Endodermal cell (in vitro differentiated cells): ENCODE results near the gene TPSAB1. TPM values are rescaled to one million over a fixed set of nuclear protein-coding genes. Genes with fewer than 3 reads are reported as not detected.

Experiments
- DNase-seq: peaks from one replicate; pipeline ENCODE4 v3.0.0-alpha.2; 2017
- H3K27ac ChIP-seq: 2 replicates; pipeline ENCODE4 v1.5.1; 2013; ENCODE audit warnings: mild to moderate bottlenecking, low read depth, low read length, moderate library complexity
- H3K27me3 ChIP-seq: 2 replicates; pipeline ENCODE4 v1.6.1; 2013; ENCODE audit warnings: mild to moderate bottlenecking, low read length, moderate library complexity; ENCODE audit not compliant: insufficient read depth, control insufficient read depth, poor library complexity, severe bottlenecking
- H3K36me3 ChIP-seq: 2 replicates; pipeline ENCODE4 v1.7.0; 2013; ENCODE audit warnings: mild to moderate bottlenecking, low read length, moderate library complexity; ENCODE audit not compliant: control insufficient read depth, insufficient read depth
- H3K4me1 ChIP-seq: one replicate; pipeline ENCODE4 v1.7.0; 2013; ENCODE audit warnings: low read length; ENCODE audit not compliant: control insufficient read depth, insufficient read depth
- H3K4me3 ChIP-seq: 2 replicates; pipeline ENCODE4 v1.5.1; 2013; ENCODE audit warnings: mild to moderate bottlenecking, low read length, moderate library complexity
- H3K9ac ChIP-seq: 2 replicates; pipeline ENCODE4 v1.6.1; 2013; ENCODE audit warnings: mild to moderate bottlenecking, low read length, moderate library complexity; ENCODE audit not compliant: poor library complexity, severe bottlenecking; ENCODE audit errors: extremely low read depth
- H3K9me3 ChIP-seq: 2 replicates; pipeline ENCODE4 v1.6.1; 2013; ENCODE audit warnings: mild to moderate bottlenecking, low read length, moderate library complexity; ENCODE audit not compliant: control insufficient read depth
- H3K27ac Mint-ChIP-seq: 2 replicates; pipeline ENCODE4 v1.8.0; 2020; ENCODE audit warnings: mixed read lengths
- H3K27me3 Mint-ChIP-seq: 2 replicates; pipeline ENCODE4 v1.8.0; 2021; ENCODE audit warnings: mild to moderate bottlenecking, mixed read lengths; ENCODE audit not compliant: insufficient read depth
- H3K36me3 Mint-ChIP-seq: 2 replicates; pipeline ENCODE4 v1.8.0; 2020; ENCODE audit warnings: low read depth, mixed read lengths
- H3K4me1 Mint-ChIP-seq: 2 replicates; pipeline ENCODE4 v1.8.0; 2020; ENCODE audit warnings: mixed read lengths
- H3K4me3 Mint-ChIP-seq: 2 replicates; pipeline ENCODE4 v1.8.0; 2020; ENCODE audit warnings: mild to moderate bottlenecking, moderate library complexity, mixed read lengths
- H3K9me3 Mint-ChIP-seq: 2 replicates; pipeline ENCODE4 v1.8.0; 2020; ENCODE audit warnings: mild to moderate bottlenecking, mixed read lengths
- WGBS, 2 experiments: methylation state at CpG; one replicate each; pipeline versions ENCODE4 v1.1.5 to v1.1.7; 2013; ENCODE audit warnings: missing lambda C conversion rate in 2 of 2, mixed read lengths in 1 of 2; ENCODE audit not compliant: insufficient coverage in 1 of 2, insufficient read length in 1 of 2; 5-methylcytosine and 5-hydroxymethylcytosine counted together
- total RNA-seq, 2 donors: library from RNA; stranded (reverse); fragmentation: NEBNext Ultra II Directional in 1 of 2; extraction: Animal tissue kit (Norgen Biotek cat#: 25700) in 1 of 2; gene quantifications; 2 replicates in 1 of 2; 3 replicates in 1 of 2; pipeline ENCODE4 v1.2.1, GENCODE V29; 2021
- TF ChIP-seq, protein P1 (sequence below): fragments of 200-600 bp; sonication (generic); conservative IDR thresholded peaks from 2 replicates; pipeline ENCODE4 v1.5.0; 2021; ENCODE audit warnings: antibody characterized with exemption, mild to moderate bottlenecking

TPSAB1 gene
- total RNA-seq, 2 donors from 2014 or later = not detected

DNA sequence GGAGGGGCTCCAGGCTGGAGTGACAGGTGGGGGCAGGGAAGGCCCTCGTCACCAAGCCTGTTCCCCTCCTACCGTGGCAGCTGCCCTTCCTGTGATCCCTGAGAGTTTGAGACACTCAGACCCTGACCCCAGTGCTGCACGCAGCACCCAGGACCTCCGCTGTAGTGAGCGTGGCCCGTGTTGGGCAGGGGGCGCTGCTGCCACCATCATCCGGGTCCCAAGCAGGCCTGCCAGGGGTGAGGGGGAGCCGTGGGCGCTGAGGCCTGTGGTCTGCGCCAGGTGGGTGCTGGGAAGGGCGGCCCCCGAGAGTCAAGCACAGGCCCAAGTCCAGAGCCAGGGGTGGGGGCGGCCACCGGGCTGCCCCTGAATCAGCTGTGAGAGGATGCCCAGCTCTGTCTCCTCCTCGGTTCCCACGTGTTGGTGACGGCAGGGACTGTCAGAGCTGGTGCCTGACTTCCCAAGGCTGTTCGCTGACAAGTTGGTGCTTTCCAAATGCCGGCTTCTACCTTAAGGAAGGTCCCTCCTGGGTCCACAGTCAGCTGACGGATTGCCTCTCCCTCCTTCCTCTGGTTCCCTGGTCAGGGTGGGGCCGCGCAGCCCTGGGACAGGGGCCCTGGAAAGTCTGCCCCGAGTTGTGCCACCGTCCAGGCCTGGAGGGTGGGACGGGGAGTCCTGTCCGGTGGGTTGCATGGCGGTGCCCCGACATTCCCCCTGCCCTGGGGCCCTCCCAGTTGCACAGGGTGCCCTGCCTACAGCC lies 46.5 kb upstream of the TPSAB1 start:
- H3K9me3 ChIP-seq = no peaks in the 10 kb centered on the region
- no peaks in the 10 kb centered on the region for H3K9me3 Mint-ChIP-seq
- peak; percentile 69 for DNase-seq
- no peak overlapping the region for H3K27ac Mint-ChIP-seq
- no peaks in the 10 kb centered on the region for H3K4me1 ChIP-seq
- TF ChIP-seq, protein P1, sequence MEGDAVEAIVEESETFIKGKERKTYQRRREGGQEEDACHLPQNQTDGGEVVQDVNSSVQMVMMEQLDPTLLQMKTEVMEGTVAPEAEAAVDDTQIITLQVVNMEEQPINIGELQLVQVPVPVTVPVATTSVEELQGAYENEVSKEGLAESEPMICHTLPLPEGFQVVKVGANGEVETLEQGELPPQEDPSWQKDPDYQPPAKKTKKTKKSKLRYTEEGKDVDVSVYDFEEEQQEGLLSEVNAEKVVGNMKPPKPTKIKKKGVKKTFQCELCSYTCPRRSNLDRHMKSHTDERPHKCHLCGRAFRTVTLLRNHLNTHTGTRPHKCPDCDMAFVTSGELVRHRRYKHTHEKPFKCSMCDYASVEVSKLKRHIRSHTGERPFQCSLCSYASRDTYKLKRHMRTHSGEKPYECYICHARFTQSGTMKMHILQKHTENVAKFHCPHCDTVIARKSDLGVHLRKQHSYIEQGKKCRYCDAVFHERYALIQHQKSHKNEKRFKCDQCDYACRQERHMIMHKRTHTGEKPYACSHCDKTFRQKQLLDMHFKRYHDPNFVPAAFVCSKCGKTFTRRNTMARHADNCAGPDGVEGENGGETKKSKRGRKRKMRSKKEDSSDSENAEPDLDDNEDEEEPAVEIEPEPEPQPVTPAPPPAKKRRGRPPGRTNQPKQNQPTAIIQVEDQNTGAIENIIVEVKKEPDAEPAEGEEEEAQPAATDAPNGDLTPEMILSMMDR = peak; percentile 35
- no peaks in the 10 kb centered on the region for H3K27me3 ChIP-seq
- no peaks in the 10 kb centered on the region for H3K27me3 Mint-ChIP-seq
- H3K9ac ChIP-seq = no peak overlapping the region
- H3K4me3 Mint-ChIP-seq = no peak overlapping the region
- WGBS, 2 experiments = 88 to 97% methylated on average over 12 to 29 of the region's 29 CpGs
- no peak overlapping the region for H3K27ac ChIP-seq
- H3K36me3 Mint-ChIP-seq = peaks cover 6% of the 10 kb centered on the region
- H3K36me3 ChIP-seq = no peaks in the 10 kb centered on the region
- H3K4me3 ChIP-seq = no peak overlapping the region
- H3K4me1 Mint-ChIP-seq = no peaks in the 10 kb centered on the region

DNA sequence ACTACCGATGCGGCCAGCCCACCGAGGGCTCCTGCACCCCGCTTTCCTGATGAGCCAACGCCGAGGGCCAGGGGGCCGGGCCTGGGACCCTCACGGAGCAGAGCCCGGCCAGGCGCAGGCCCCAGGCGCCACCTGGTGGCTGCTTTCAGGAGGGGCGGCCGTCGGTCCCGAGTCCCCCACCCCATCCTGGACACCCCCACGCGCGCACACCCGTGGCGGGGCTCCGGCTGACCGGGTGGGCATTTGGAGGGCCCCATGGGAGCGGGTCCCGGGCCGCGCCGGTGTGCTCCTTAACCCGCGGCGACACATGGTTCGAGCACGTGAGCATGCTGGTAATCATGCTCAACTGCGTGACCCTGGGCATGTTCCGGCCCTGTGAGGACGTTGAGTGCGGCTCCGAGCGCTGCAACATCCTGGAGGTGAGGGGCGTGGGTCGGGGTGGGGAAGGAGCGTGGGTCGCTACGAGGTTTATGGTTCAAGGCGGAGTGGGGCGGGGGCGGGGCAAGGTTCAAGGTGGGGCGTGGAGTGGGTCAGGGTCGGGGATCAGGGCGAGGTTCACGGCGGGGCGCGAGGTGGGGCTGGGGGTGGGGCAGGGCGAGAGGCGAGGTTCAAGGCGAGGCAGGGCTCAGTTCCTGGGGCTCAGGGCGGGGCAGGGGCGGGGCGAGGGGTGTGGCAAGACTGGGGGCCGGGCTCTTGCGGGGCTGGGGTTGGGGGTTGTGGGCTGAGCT lies 45.7 kb upstream of the TPSAB1 start:
- Mint-ChIP-seq H3K9me3 (no peaks in the 10 kb centered on the region), H3K27me3 (no peaks in the 10 kb centered on the region)

DNA sequence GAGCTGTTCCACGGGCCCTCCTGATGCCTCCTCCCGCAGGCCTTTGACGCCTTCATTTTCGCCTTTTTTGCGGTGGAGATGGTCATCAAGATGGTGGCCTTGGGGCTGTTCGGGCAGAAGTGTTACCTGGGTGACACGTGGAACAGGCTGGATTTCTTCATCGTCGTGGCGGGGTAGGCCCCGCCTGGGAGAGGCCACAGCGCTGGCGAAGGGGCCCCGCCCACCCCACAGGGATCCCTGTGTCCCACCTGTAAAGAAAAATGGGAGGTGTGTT lies 45.2 kb upstream of the TPSAB1 start:
- H3K4me3 Mint-ChIP-seq = no peak overlapping the region
- WGBS, 2 experiments = 86 to 91% methylated on average over 4 to 14 of the region's 14 CpGs
- Histone ChIP-seq H3K9me3 (no peaks in the 10 kb centered on the region), H3K36me3 (no peaks in the 10 kb centered on the region), H3K27me3 (no peaks in the 10 kb centered on the region), H3K27ac (no peak overlapping the region), H3K4me1 (no peaks in the 10 kb centered on the region), H3K4me3 (no peak overlapping the region), H3K9ac (no peak overlapping the region)
- H3K27ac Mint-ChIP-seq = no peak overlapping the region
- H3K27me3 Mint-ChIP-seq = no peaks in the 10 kb centered on the region
- DNase-seq = no peak
- TF ChIP-seq, protein P1 = no peak
- H3K4me1 Mint-ChIP-seq = no peaks in the 10 kb centered on the region
- H3K9me3 Mint-ChIP-seq = no peaks in the 10 kb centered on the region
- H3K36me3 Mint-ChIP-seq = peaks cover 10% of the 10 kb centered on the region

More for the DNA sequence above, 45.7 kb upstream of the TPSAB1 start:
- Histone ChIP-seq H3K36me3 (no peaks in the 10 kb centered on the region), H3K9me3 (no peaks in the 10 kb centered on the region), H3K4me1 (no peaks in the 10 kb centered on the region), H3K27me3 (no peaks in the 10 kb centered on the region), H3K9ac (no peak overlapping the region), H3K27ac (no peak overlapping the region), H3K4me3 (no peak overlapping the region)
- Mint-ChIP-seq H3K27ac (no peak overlapping the region), H3K36me3 (peaks cover 8% of the 10 kb centered on the region), H3K4me1 (no peaks in the 10 kb centered on the region), H3K4me3 (no peak overlapping the region)
- WGBS, 2 experiments = 77 to 81% methylated on average over 18 to 58 of the region's 61 CpGs
- DNase-seq = peak; percentile 78
- TF ChIP-seq, protein P1 = peak; percentile 94
